ENCODE data around the gene NOTCH1.

NOTCH1 gene

DNA sequence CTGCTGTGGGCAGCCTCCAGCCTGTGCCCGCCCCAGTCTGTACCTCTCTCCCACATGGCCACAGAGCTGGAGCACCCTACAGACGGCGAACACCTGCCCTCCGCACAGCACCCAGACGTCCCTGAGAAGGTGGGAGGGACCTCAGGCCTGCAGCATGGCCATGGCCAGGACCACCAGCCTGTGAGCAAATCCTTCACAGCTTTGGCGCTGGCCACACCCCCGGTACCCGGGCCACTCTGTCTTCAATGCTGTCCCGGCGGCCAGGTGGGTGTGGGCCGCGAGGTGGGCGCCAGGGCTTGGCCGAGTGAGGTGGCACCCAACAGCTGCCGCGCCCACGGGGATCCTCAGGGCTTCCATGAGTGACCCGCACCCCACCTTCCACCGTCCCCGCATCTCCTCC, 18.7 kb downstream of the NOTCH1 start:
- peaks cover 2% of the 10 kb centered on the region; the same call in 1 of the 2 replicates for H3K4me1 ChIP-seq (ENCODE audit: insufficient read depth, low read length)
- H3K27ac ChIP-seq (ENCODE audit: low read depth, low read length) = no peak overlapping the region

DNA sequence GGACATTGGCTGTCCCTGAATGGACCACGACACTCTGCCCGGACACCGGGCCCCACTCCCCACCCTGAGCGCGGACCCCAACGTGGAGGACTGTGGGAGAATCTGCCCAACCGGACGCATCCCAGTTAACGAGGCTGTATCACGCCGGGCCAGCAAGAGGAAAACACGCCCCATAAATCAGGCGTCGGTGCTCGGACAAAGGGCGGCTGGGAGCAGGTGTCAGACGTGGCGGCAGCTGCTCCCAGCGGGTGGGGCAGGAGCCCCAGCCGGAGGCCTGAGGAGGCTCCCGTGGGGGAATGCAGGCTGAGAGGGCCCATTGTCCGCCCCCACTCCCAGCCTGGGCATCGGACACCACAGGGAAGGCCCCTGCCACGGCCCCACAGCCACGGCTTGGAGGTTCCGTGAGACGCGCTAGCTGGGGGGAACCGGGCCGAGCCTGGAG, 19.2 kb downstream of the NOTCH1 start:
- H3K27ac ChIP-seq (ENCODE audit: low read depth, low read length) = no peak overlapping the region
- no peak overlapping the region for H3K4me3 ChIP-seq (ENCODE audit: low read length)
- peaks cover 2% of the 10 kb centered on the region; the same call in 1 of the 2 replicates for H3K4me1 ChIP-seq (ENCODE audit: insufficient read depth, low read length)
- no peaks in the 10 kb centered on the region for H3K27me3 ChIP-seq (ENCODE audit: insufficient read depth, low read length)
- H3K9ac ChIP-seq (ENCODE audit: low read depth, low read length) = peak overlapping the region; percentile 26; the same call in 1 of the 2 replicates
- H3K36me3 ChIP-seq (ENCODE audit: insufficient read depth, low read length) = peaks cover 14% of the 10 kb centered on the region
- 92% methylated on average over 30 of the region's 30 CpGs for WGBS
- no peaks in the 10 kb centered on the region for H3K9me3 ChIP-seq (ENCODE audit: insufficient read depth, low read depth, low read length)

More for the DNA sequence above, 18.7 kb downstream of the NOTCH1 start:
- H3K9me3 ChIP-seq (ENCODE audit: insufficient read depth, low read depth, low read length) = no peaks in the 10 kb centered on the region
- WGBS = 95% methylated on average over 20 of the region's 20 CpGs
- H3K9ac ChIP-seq (ENCODE audit: low read depth, low read length) = no peak overlapping the region
- peaks cover 14% of the 10 kb centered on the region for H3K36me3 ChIP-seq (ENCODE audit: insufficient read depth, low read length)
- no peaks in the 10 kb centered on the region for H3K27me3 ChIP-seq (ENCODE audit: insufficient read depth, low read length)
- no peak overlapping the region for H3K4me3 ChIP-seq (ENCODE audit: low read length)

DNA sequence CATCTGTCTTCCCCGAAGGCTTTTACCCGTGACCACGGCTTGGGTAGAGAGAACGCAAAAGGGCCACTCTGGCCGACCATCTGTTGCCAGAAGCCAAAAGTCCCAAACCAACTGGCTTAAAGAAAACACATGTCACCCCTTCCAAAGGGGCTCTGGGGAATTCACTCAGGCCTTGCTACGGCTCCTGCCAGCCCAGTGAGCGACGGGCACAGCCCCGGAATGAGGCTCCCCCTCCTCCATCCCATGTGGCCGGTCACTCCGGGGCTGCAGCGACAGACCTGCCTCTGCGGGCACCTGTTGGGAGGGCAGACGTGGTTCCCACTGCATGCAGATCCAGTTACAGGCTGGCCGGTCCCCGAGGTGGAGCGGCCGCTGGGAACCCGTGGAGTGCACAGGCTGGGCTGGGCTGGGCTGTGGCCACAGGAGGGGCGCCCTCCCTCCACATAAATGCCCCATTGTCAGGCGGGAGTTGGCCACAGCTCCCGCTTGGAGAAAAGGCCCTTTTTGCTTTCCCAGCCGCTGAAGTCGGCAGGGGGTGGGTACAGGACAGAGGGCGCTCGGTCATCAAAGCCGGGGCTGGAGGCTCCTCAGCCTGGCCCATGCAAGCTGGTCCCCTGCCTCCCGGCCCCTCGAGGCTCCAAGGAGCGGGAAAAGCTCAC, 19.9 kb downstream of the NOTCH1 start:
- Histone ChIP-seq H3K36me3 (ENCODE audit: insufficient read depth, low read length) (peaks cover 14% of the 10 kb centered on the region), H3K4me3 (ENCODE audit: low read length) (no peak overlapping the region), H3K9ac (ENCODE audit: low read depth, low read length) (0 out of 2 replicates have a peak overlapping the region, but pooled peaks have one; percentile 26), H3K27ac (ENCODE audit: low read depth, low read length) (peak overlapping the region; percentile 13; the same call in 1 of the 2 replicates), H3K4me1 (ENCODE audit: insufficient read depth, low read length) (peaks cover 2% of the 10 kb centered on the region; the same call in 1 of the 2 replicates), H3K27me3 (ENCODE audit: insufficient read depth, low read length) (no peaks in the 10 kb centered on the region), H3K9me3 (ENCODE audit: insufficient read depth, low read depth, low read length) (no peaks in the 10 kb centered on the region)
- 81% methylated on average over 30 of the region's 30 CpGs for WGBS

DNA sequence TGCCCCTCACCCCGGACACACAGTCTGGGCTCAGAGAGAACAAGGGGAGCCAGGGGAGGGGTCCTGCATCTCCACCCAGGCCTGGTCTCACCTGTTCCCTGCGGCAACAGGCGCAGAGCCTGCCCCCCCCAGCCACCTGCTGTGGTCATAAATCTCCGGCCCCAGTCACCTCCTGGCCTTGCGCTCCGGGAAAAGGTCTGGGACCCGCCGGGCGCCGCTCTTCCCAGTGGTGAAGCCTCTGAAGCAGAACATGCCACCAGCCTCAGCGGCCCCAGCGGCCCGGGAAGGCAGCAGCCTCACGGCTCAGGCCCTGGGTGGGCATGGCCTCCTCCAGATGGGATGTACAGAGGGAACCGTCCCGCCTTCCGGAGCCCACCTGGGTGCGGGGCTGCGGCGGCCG, 20.6 kb downstream of the NOTCH1 start:
- H3K9ac ChIP-seq (ENCODE audit: low read depth, low read length) = no peak overlapping the region
- H3K36me3 ChIP-seq (ENCODE audit: insufficient read depth, low read length) = peaks cover 14% of the 10 kb centered on the region
- 0 out of 2 replicates have a peak, but pooled peaks cover 2% of the 10 kb centered on the region for H3K4me1 ChIP-seq (ENCODE audit: insufficient read depth, low read length)
- 91% methylated on average over 21 of the region's 21 CpGs for WGBS
- no peak overlapping the region for H3K27ac ChIP-seq (ENCODE audit: low read depth, low read length)
- no peaks in the 10 kb centered on the region for H3K27me3 ChIP-seq (ENCODE audit: insufficient read depth, low read length)
- H3K4me3 ChIP-seq (ENCODE audit: low read length) = no peak overlapping the region
- H3K9me3 ChIP-seq (ENCODE audit: insufficient read depth, low read depth, low read length) = no peaks in the 10 kb centered on the region

DNA sequence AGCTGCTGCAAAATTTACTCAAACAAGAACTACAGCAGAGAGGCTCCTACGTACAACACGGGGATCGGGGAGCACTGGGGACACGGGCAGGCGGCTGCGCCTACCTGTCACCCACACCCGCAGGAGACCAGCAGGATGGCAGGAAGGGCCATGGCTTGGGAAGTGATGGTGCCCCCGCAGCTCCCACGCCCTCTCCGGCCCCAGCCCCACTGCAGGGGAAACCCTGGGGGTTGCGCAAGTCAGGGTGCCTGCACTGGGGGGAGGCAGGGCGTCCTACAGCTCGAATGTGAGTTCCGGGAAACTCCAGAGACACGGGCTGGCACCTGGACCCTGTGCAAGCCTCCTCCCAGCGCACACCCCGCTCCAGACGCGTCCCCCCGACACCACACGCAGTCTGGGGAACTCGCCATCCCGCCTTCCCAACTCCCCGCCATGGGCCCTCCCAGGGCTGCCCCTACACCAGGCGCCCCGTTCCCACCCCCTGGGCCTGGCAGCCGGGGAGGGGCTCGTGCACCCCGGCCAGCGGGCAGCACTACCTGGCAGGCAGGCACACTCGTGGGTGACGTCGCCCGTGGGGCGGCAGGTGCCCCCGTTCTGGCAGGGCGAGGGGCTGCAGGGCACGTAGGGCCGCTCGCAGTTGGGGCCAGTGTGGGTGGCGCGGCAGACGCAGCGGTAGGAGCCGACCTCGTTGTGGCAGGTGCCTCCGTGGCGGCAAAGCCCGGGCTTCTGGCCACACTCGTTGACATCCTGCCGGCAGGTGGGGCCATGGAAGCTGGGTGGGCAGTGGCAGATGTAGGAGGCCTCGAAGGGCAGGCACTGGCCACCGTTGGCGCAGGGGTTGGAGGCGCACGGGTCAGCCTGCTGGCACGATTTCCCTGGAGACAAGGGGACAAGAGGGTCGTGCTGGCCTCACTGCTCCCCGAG, 23.3 kb downstream of the NOTCH1 start:
- Histone ChIP-seq H3K27me3 (ENCODE audit: insufficient read depth, low read length) (no peaks in the 10 kb centered on the region), H3K4me1 (ENCODE audit: insufficient read depth, low read length) (no peaks in the 10 kb centered on the region), H3K27ac (ENCODE audit: low read depth, low read length) (no peak overlapping the region), H3K4me3 (ENCODE audit: low read length) (no peak overlapping the region), H3K9me3 (ENCODE audit: insufficient read depth, low read depth, low read length) (no peaks in the 10 kb centered on the region), H3K9ac (ENCODE audit: low read depth, low read length) (no peak overlapping the region; the same call in 1 of the 2 replicates), H3K36me3 (ENCODE audit: insufficient read depth, low read length) (peaks cover 35% of the 10 kb centered on the region)
- 95% methylated on average over 59 of the region's 59 CpGs for WGBS

DNA sequence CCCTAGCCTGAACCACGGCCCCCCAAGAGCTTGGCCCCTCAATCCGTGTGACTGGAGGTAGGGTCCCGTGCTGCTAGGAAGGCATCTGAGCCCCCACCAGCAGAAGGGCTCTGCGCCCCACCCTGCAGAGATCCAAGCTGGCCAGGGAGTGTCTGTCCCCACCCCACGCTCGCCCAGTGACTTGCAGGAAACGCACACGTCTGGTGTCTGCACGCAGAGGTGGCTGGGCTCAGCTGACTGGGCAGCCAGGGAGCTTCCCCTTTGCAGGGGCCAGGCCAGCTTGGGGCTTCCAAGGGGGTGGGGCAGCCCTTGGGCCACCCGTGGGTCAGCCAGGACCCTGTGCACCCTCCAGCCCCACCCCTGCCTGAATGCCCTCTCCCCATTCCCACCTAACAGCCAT, 24.3 kb downstream of the NOTCH1 start:
- Histone ChIP-seq H3K4me1 (ENCODE audit: insufficient read depth, low read length) (no peaks in the 10 kb centered on the region), H3K9me3 (ENCODE audit: insufficient read depth, low read depth, low read length) (no peaks in the 10 kb centered on the region), H3K27me3 (ENCODE audit: insufficient read depth, low read length) (no peaks in the 10 kb centered on the region), H3K27ac (ENCODE audit: low read depth, low read length) (no peak overlapping the region), H3K36me3 (ENCODE audit: insufficient read depth, low read length) (peaks cover 42% of the 10 kb centered on the region), H3K4me3 (ENCODE audit: low read length) (no peak overlapping the region), H3K9ac (ENCODE audit: low read depth, low read length) (no peak overlapping the region)
- WGBS = 92% methylated on average over 10 of the region's 10 CpGs

DNA sequence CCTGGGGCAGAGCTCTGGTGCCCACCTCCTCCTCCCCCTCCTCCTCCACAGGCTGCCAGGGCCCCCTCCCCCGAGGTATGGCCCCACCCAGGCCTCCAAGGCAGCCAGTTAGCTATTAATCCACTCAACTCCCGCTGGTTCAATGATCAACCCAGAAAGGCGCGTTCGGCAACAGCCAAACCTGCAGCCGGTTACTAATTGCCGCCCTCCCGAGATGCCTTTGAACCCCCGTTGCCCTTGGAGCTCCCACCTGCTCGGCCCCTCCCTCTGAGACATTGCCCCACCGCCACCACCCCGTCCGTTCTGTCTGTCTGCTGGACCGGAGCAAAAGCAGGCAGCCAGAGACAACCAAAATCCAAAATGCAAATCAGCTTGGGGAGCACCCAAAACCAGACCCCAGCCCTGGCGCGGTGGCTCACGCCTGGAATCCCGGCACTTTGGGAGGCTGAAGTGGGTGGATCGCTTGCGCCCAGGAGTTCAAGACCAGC, 25.8 kb downstream of the NOTCH1 start:
- no peak overlapping the region for H3K4me3 ChIP-seq (ENCODE audit: low read length)
- peaks cover 56% of the 10 kb centered on the region for H3K36me3 ChIP-seq (ENCODE audit: insufficient read depth, low read length)
- H3K27ac ChIP-seq (ENCODE audit: low read depth, low read length) = no peak overlapping the region
- H3K9ac ChIP-seq (ENCODE audit: low read depth, low read length) = no peak overlapping the region
- H3K9me3 ChIP-seq (ENCODE audit: insufficient read depth, low read depth, low read length) = no peaks in the 10 kb centered on the region
- H3K4me1 ChIP-seq (ENCODE audit: insufficient read depth, low read length) = no peaks in the 10 kb centered on the region
- H3K27me3 ChIP-seq (ENCODE audit: insufficient read depth, low read length) = no peaks in the 10 kb centered on the region
- WGBS = 90% methylated on average over 20 of the region's 20 CpGs

DNA sequence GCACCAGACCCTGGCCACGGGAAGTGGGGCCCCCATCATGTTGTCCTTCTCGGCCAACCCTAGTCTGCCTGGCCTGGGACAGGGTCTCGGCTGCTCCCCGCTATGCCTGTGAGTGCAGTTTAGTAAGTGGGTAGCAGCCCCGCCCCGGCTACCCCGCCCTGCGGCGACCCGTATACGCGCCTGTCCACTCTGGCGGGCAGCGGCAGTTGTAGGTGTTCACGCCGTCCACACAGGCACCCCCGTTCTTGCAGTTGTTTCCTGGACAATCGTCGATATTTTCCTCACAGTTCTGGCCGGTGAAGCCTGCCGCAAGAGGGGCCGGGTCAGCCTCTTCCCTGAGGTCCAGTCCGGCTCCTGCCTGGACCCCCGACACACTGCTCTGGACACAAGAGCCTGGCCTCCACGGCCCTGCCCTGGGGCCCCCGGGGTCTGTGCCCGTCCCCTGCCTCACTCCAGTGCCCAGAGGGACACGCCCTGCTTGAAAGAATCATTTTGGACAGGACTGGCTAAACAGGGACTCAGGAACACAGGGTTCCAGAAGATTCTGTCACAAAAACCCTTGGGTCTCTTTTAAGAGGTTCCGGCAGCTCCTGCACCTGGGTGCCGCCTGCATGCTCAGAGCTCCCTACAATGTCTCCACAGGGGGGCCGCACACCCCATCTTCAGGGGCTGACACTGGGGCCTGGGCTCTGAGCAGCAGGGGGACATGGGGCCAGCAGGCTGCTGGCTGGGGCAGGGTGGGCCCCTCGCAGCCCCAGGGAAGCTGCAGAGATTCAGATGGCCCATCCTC, 26.4 kb downstream of the NOTCH1 start:
- H3K27ac ChIP-seq (ENCODE audit: low read depth, low read length) = no peak overlapping the region
- H3K9me3 ChIP-seq (ENCODE audit: insufficient read depth, low read depth, low read length) = no peaks in the 10 kb centered on the region
- 95% methylated on average over 32 of the region's 32 CpGs for WGBS
- no peaks in the 10 kb centered on the region for H3K4me1 ChIP-seq (ENCODE audit: insufficient read depth, low read length)
- H3K36me3 ChIP-seq (ENCODE audit: insufficient read depth, low read length) = peaks cover 62% of the 10 kb centered on the region
- H3K27me3 ChIP-seq (ENCODE audit: insufficient read depth, low read length) = no peaks in the 10 kb centered on the region
- no peak overlapping the region for H3K9ac ChIP-seq (ENCODE audit: low read depth, low read length)
- H3K4me3 ChIP-seq (ENCODE audit: low read length) = no peak overlapping the region

DNA sequence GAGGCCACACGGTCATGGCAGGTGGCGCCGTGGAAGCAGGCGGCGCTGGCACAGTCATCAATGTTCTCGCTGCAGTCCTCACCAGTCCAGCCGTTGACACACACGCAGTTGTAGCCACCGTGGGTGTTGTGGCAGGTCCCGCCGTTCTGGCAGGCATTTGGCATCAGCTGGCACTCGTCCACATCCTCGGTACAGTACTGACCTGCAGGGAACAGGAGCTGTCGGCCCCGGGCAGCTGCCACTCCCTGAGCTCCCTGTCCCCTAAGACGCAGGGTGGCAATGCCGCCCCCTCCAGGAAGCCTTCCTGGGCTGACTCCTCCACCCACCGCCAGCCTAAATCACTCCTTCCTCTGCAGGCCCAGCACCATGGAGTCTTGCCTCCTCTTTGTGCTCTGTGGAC, 27.2 kb downstream of the NOTCH1 start:
- no peak overlapping the region for H3K9ac ChIP-seq (ENCODE audit: low read depth, low read length)
- no peak overlapping the region for H3K27ac ChIP-seq (ENCODE audit: low read depth, low read length)
- 94% methylated on average over 18 of the region's 18 CpGs for WGBS
- H3K9me3 ChIP-seq (ENCODE audit: insufficient read depth, low read depth, low read length) = no peaks in the 10 kb centered on the region
- H3K36me3 ChIP-seq (ENCODE audit: insufficient read depth, low read length) = peaks cover 68% of the 10 kb centered on the region
- no peaks in the 10 kb centered on the region for H3K27me3 ChIP-seq (ENCODE audit: insufficient read depth, low read length)
- H3K4me1 ChIP-seq (ENCODE audit: insufficient read depth, low read length) = no peaks in the 10 kb centered on the region
- H3K4me3 ChIP-seq (ENCODE audit: low read length) = no peak overlapping the region

DNA sequence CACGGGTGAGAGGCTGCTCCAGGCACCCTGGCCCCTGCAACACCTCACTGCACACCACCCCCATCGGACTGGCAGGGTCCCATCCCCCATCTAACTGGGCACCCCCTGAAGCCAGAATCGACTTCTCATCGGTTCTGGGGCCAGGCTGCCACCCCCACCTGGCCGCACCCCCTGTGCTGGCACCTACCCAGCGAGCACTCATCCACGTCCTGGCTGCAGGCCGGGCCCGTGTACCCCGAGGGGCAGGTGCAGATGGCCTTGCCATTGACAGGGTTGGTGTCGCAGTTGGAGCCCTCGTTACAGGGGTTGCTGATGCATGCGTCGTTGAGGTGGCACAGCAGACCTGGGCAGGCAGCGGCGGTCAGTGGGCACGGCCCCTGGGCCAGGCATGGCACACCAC, 27.9 kb downstream of the NOTCH1 start:
- Histone ChIP-seq H3K27me3 (ENCODE audit: insufficient read depth, low read length) (no peaks in the 10 kb centered on the region), H3K9me3 (ENCODE audit: insufficient read depth, low read depth, low read length) (no peaks in the 10 kb centered on the region), H3K4me1 (ENCODE audit: insufficient read depth, low read length) (no peaks in the 10 kb centered on the region), H3K36me3 (ENCODE audit: insufficient read depth, low read length) (peaks cover 67% of the 10 kb centered on the region), H3K27ac (ENCODE audit: low read depth, low read length) (no peak overlapping the region), H3K4me3 (ENCODE audit: low read length) (no peak overlapping the region), H3K9ac (ENCODE audit: low read depth, low read length) (no peak overlapping the region)
- 96% methylated on average over 17 of the region's 17 CpGs for WGBS
